Measurements from ENCODE around the gene CA4.

The CA4 gene

GRCh38 chr17:60135151-60135950 lies 14.4 kb upstream of the CA4 start:
- H3K36me3 ChIP-seq (ENCODE audit: insufficient read depth, low read length): no peaks in the 10 kb centered on the region
- H3K9ac ChIP-seq (ENCODE audit: low read depth, low read length): no peak overlapping the region
- H3K4me1 ChIP-seq (ENCODE audit: insufficient read depth, low read length): no peaks in the 10 kb centered on the region
- no peak overlapping the region for H3K4me2 ChIP-seq (ENCODE audit: insufficient read depth, low read length)
- TF ChIP-seq EZH2 (IDR thresholded peaks at IDR 0.05; ENCODE audit: borderline replicate concordance, low read depth, low read length, severe bottlenecking): no peak
- no peak for TF ChIP-seq CTCF (IDR thresholded peaks at IDR 0.05; ENCODE audit: borderline replicate concordance, extremely low read depth, low read length, poor library complexity, severe bottlenecking)
- H3K4me3 ChIP-seq (ENCODE audit: low read depth in 1 of 2, low read length in 2 of 2): no peak overlapping the region
- H3K79me2 ChIP-seq (ENCODE audit: insufficient read depth, low read length): no peaks in the 10 kb centered on the region
- no peaks in the 10 kb centered on the region for H3K9me3 ChIP-seq (ENCODE audit: insufficient read depth, low read length, severe bottlenecking)
- no peak overlapping the region for H2AFZ ChIP-seq (ENCODE audit: low read depth, low read length)
- ATAC-seq (ENCODE audit: insufficient read depth, low read depth) (no peak), DNase-seq (no peak)
- no peaks in the 10 kb centered on the region for H4K20me1 ChIP-seq (ENCODE audit: insufficient read depth, low read length)
- peaks cover 2% of the 10 kb centered on the region for H3K27me3 ChIP-seq (ENCODE audit: insufficient read depth, low read length, poor library complexity)
- no peak overlapping the region for H3K27ac ChIP-seq (ENCODE audit: low read length)

GRCh38 chr17:60135951-60136666 lies 13.7 kb upstream of the CA4 start:
- Histone ChIP-seq H3K4me3 (ENCODE audit: low read depth in 1 of 2, low read length in 2 of 2) (no peak overlapping the region), H3K9me3 (ENCODE audit: insufficient read depth, low read length, severe bottlenecking) (no peaks in the 10 kb centered on the region), H3K27ac (ENCODE audit: low read length) (no peak overlapping the region), H2AFZ (ENCODE audit: low read depth, low read length) (no peak overlapping the region), H3K9ac (ENCODE audit: low read depth, low read length) (no peak overlapping the region), H3K79me2 (ENCODE audit: insufficient read depth, low read length) (no peaks in the 10 kb centered on the region), H3K36me3 (ENCODE audit: insufficient read depth, low read length) (no peaks in the 10 kb centered on the region), H3K4me1 (ENCODE audit: insufficient read depth, low read length) (no peaks in the 10 kb centered on the region), H3K4me2 (ENCODE audit: insufficient read depth, low read length) (no peak overlapping the region), H3K27me3 (ENCODE audit: insufficient read depth, low read length, poor library complexity) (peaks cover 2% of the 10 kb centered on the region), H4K20me1 (ENCODE audit: insufficient read depth, low read length) (no peaks in the 10 kb centered on the region)
- no peak for ATAC-seq (ENCODE audit: insufficient read depth, low read depth)
- TF ChIP-seq EZH2 (IDR thresholded peaks at IDR 0.05; ENCODE audit: borderline replicate concordance, low read depth, low read length, severe bottlenecking): no peak
- no peak for TF ChIP-seq CTCF (IDR thresholded peaks at IDR 0.05; ENCODE audit: borderline replicate concordance, extremely low read depth, low read length, poor library complexity, severe bottlenecking)
- DNase-seq: no peak

GRCh38 chr17:60137731-60138130 lies 12.0 kb upstream of the CA4 start:
- H3K4me2 ChIP-seq (ENCODE audit: insufficient read depth, low read length): no peak overlapping the region
- no peak overlapping the region for H3K4me3 ChIP-seq (ENCODE audit: low read depth in 1 of 2, low read length in 2 of 2)
- H2AFZ ChIP-seq (ENCODE audit: low read depth, low read length): no peak overlapping the region
- H3K36me3 ChIP-seq (ENCODE audit: insufficient read depth, low read length): no peaks in the 10 kb centered on the region
- no peak overlapping the region for H3K27ac ChIP-seq (ENCODE audit: low read length)
- DNase-seq (no peak), ATAC-seq (ENCODE audit: insufficient read depth, low read depth) (no peak)
- TF ChIP-seq CTCF (IDR thresholded peaks at IDR 0.05; ENCODE audit: borderline replicate concordance, extremely low read depth, low read length, poor library complexity, severe bottlenecking): no peak
- no peak for TF ChIP-seq EZH2 (IDR thresholded peaks at IDR 0.05; ENCODE audit: borderline replicate concordance, low read depth, low read length, severe bottlenecking)
- H3K79me2 ChIP-seq (ENCODE audit: insufficient read depth, low read length): no peaks in the 10 kb centered on the region
- no peaks in the 10 kb centered on the region for H4K20me1 ChIP-seq (ENCODE audit: insufficient read depth, low read length)
- H3K9me3 ChIP-seq (ENCODE audit: insufficient read depth, low read length, severe bottlenecking): no peaks in the 10 kb centered on the region
- H3K27me3 ChIP-seq (ENCODE audit: insufficient read depth, low read length, poor library complexity): peaks cover 2% of the 10 kb centered on the region
- peaks cover 5% of the 10 kb centered on the region for H3K4me1 ChIP-seq (ENCODE audit: insufficient read depth, low read length)
- H3K9ac ChIP-seq (ENCODE audit: low read depth, low read length): no peak overlapping the region

All from DND-41 (cell line).